ENCODE measurements around the gene GNAO1.

GRCh38 chr16:56362057-56362655, 170.9 kb downstream of the GNAO1 start:
- TF ChIP-seq CTCF (IDR thresholded peaks at IDR 0.05) (no peak), POLR2A (IDR thresholded peaks at IDR 0.05) (no peak)
